ENCODE results near the gene WNT9A. TPM values are rescaled to one million over a fixed set of nuclear protein-coding genes. Genes with fewer than 3 reads are reported as not detected.
A peak's percentile ranks its signal among the peaks of the same experiment; 100 is the strongest.

Gene WNT9A
- total RNA-seq, 2 experiments from 2014 or later = not detected

GRCh38 chr1:227946624-227947385 lies 927 bp downstream of the WNT9A start:
- peaks cover 2% of the 10 kb centered on the region for H3K4me1 Mint-ChIP-seq
- peak overlapping the region; percentile 59 for H3K4me3 Mint-ChIP-seq

DNA sequence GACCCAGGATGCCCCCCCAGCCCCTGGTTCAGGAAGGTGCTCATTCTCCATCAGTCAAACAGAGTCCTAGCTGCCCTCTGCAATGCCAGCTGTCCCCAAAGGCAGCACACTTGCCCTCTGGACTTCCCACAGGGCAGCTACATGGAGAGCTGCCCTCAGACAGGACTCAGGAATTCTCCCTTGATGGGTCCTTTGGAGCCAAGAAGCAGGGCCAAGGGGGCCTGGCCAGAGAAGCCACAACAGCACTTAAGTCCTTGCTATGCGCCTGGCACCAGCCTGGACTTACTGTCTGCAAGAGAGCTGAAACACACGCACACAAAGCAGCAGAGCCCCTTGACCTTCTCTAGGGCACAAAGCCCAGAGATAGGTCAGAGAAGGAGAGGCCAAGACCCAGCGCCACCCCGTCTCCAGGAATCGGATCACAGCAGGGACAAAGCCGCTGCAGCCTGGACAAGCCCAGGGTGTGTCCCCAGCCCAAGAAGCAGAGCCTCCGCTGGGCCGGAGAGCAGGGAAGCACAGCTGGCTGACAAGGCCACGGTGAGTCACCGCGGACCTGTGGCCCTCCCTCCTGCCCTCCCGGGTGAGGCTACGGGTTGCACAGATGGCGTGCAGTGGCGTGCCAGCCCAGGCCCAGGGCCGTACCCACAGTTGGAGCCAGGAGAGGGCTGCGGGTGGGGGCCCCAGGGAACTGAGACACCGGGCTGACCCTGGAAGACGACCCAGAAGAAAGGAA lies 1.7 kb downstream of the WNT9A start:
- Mint-ChIP-seq H3K9me3 (no peaks in the 10 kb centered on the region), H3K27me3 (peaks cover 14% of the 10 kb centered on the region), H3K36me3 (no peaks in the 10 kb centered on the region), H3K4me3 (peak overlapping the region; percentile 29), H3K27ac (no peak overlapping the region), H3K4me1 (peaks cover 2% of the 10 kb centered on the region)
- no peak for DNase-seq

More at GRCh38 chr1:227946624-227947385, 927 bp downstream of the WNT9A start:
- Mint-ChIP-seq H3K27ac (no peak overlapping the region), H3K9me3 (no peaks in the 10 kb centered on the region), H3K27me3 (peaks cover 14% of the 10 kb centered on the region), H3K36me3 (no peaks in the 10 kb centered on the region)
- DNase-seq = peak; percentile 63

DNA sequence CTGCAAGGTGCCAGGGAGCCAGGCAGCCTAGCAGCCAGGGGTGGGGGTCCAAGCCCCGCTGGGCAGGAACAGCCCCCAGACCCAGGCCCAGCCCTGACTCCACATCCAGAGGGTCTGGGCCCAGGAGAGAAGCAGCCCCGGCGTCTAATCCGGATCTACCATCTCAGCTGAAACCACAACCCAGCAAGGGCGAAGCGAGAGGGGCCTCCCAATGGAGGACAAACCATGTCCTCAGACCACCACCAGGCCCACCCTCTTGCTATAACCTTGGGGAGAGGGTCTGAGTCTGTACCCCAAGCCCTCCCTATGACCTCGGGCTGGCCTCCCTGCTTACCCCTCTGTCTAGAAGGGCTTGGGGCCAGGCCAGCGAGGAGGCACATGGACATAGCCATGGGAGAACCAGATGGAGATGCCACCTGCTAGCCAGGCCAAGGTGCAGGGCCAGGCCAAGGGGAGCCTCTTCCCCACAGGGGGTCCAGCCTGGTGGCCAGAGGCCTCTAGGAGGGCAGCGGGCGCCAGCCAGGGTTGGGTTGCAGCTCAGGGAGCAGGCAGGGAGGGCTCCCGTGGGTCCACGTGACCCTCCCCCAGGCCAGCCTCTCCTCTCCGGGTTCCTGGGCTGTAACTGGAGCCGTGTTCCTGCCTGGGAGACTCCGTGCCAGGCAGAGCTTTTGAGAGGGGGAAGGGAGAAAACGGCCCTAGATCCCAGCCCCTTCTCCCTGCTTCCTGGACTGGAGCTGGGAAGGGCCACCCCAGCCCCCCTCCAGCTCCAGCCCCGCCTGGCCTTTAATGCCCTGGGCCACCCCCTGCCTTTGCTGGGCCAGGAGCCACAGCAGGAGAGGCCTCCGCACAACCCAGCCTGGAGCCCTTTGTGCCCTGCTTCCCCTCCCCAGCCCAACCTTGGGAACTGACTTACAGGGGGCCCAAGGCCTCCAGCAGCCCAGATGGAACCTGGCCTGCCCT lies 2.5 kb downstream of the WNT9A start:
- H3K4me1 Mint-ChIP-seq = peaks cover 2% of the 10 kb centered on the region
- no peak for DNase-seq
- H3K4me3 Mint-ChIP-seq = no peak overlapping the region

DNA sequence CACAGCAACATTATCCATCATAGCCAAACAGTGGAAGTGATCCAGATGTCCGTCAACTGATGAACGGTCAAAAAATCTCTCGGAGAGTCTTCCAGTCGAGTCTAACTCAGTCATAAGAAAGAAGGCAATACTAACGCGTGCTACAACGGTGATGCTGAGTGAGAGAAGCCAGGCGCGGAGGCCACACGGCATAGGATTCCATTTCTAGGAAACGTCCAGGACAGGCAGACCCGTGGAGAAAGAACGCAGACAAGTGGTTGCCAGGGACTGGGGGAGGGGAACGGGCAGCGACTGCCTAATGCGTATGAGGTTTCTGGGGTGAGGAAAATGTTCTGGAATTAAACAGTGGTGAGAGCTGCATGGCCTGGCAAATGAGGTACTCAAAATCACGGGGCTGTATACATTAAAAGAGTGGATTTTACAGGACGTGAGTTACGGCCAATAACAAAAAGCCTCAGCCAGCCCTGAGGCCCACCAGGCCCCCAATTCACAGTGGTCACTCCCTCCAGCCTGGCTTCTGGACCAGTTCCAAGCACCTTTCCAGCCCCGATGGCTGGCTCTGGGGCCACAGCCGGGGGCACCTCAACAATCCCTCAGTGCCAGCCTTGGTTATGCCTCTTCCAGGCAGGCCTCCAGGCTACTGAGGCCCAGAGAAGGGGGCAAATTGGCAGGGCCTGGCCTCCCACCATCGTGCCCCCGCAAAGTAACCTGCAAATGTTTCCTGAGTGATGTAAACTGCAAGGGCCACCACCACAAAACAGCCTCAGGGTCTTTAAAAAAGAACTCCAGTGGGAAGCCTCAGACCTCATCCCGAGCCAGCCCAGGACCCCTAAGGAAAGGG lies 3.4 kb downstream of the WNT9A start:
- H3K27ac Mint-ChIP-seq = no peak overlapping the region
- peaks cover 2% of the 10 kb centered on the region for H3K4me1 Mint-ChIP-seq
- no peak for DNase-seq
- no peak overlapping the region for H3K4me3 Mint-ChIP-seq
- H3K27me3 Mint-ChIP-seq = peaks cover 14% of the 10 kb centered on the region
- no peaks in the 10 kb centered on the region for H3K36me3 Mint-ChIP-seq
- H3K9me3 Mint-ChIP-seq = no peaks in the 10 kb centered on the region

More for the DNA sequence above, 2.5 kb downstream of the WNT9A start:
- Mint-ChIP-seq H3K27me3 (peaks cover 14% of the 10 kb centered on the region), H3K9me3 (no peaks in the 10 kb centered on the region), H3K36me3 (no peaks in the 10 kb centered on the region), H3K27ac (no peak overlapping the region)

GRCh38 chr1:227943381-227944089 lies 4.2 kb downstream of the WNT9A start:
- Mint-ChIP-seq H3K4me1 (peaks cover 2% of the 10 kb centered on the region), H3K27me3 (peaks cover 7% of the 10 kb centered on the region), H3K36me3 (no peaks in the 10 kb centered on the region), H3K9me3 (no peaks in the 10 kb centered on the region), H3K27ac (no peak overlapping the region), H3K4me3 (no peak overlapping the region)
- no peak for DNase-seq

- peaks cover 2% of the 10 kb centered on the region for H3K4me1 Mint-ChIP-seq
- DNase-seq = no peak
- H3K4me3 Mint-ChIP-seq = no peak overlapping the region
- H3K27me3 Mint-ChIP-seq = peaks cover 4% of the 10 kb centered on the region
- no peaks in the 10 kb centered on the region for H3K9me3 Mint-ChIP-seq
- H3K36me3 Mint-ChIP-seq = no peaks in the 10 kb centered on the region
- no peak overlapping the region for H3K27ac Mint-ChIP-seq
These were observed 4.9 kb downstream of the WNT9A start for GRCh38 chr1:227942716-227943261.

DNA sequence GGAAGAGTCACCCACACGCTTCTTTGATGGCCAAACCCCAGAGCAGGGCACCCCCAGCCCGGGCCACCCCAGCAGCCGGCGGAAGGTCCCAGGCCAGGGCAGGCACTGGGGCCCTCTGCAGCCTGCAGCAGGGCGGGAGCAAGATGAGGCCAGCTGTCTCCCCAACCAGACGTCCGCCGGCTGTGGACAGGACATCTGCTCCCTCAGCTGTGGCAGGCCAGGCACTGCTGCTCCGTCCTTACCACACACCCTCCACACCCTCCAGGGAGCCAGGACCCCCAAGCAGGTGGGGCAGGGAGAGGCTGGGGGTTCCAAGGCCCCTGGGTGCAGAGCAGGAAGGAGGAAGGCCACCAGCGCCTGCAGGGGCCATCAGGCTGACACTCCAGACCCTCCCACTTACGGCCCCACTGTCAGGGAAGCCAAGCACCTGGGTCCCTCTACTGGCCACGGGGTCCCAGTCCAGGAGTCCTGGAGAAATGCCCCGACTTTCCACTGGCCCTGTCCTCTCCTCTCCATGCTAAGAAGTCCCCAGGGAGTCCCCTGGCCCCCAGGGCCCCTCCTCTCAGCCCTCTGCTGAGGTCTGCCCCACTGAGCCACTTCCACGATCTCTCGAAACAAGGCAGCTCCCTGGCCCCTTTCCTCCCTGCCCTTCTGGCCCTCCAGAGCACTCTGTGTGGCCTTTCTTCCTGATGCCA lies 5.6 kb downstream of the WNT9A start:
- no peak for DNase-seq
- no peaks in the 10 kb centered on the region for H3K9me3 Mint-ChIP-seq
- H3K4me1 Mint-ChIP-seq = peaks cover 1% of the 10 kb centered on the region

GRCh38 chr1:227941509-227942020 lies 6.2 kb downstream of the WNT9A start:
- Mint-ChIP-seq H3K36me3 (no peaks in the 10 kb centered on the region), H3K27me3 (no peaks in the 10 kb centered on the region), H3K27ac (no peak overlapping the region), H3K4me3 (no peak overlapping the region), H3K4me1 (no peaks in the 10 kb centered on the region), H3K9me3 (no peaks in the 10 kb centered on the region)
- DNase-seq = no peak

More for the DNA sequence above, 5.6 kb downstream of the WNT9A start:
- H3K4me3 Mint-ChIP-seq = no peak overlapping the region
- peaks cover 2% of the 10 kb centered on the region for H3K27me3 Mint-ChIP-seq
- H3K36me3 Mint-ChIP-seq = no peaks in the 10 kb centered on the region
- H3K27ac Mint-ChIP-seq = no peak overlapping the region

DNA sequence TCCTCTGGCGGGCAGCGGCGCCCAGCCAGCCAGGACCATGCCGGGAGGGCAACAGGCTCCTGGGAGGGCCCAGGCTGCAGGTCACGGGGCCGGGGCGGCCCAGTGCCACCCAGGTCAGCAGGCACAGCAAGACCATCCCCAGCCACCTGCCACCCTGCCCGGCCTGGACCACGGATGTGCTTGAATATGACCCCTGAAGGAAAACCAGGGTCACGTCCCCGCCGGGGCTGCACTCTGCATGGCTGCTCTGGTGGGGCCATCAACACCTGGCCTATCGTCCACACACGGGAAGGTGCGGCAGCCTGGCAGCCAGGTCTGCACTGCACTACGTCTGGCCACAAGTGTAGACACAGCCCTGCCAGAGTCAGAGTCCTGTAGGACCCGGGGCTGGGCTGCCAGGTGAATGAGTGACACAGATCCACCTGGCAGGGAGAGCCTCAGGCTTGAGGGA lies 6.9 kb downstream of the WNT9A start:
- H3K4me1 Mint-ChIP-seq = no peaks in the 10 kb centered on the region
- no peaks in the 10 kb centered on the region for H3K27me3 Mint-ChIP-seq
- H3K36me3 Mint-ChIP-seq = no peaks in the 10 kb centered on the region
- H3K4me3 Mint-ChIP-seq = no peak overlapping the region
- no peak for DNase-seq
- H3K27ac Mint-ChIP-seq = no peak overlapping the region
- no peaks in the 10 kb centered on the region for H3K9me3 Mint-ChIP-seq

- Mint-ChIP-seq H3K27me3 (no peaks in the 10 kb centered on the region), H3K4me1 (no peaks in the 10 kb centered on the region)
- no peak for DNase-seq
These were observed 7.7 kb downstream of the WNT9A start for GRCh38 chr1:227939791-227940771.

GRCh38 chr1:227938911-227939790 lies 8.6 kb downstream of the WNT9A start:
- DNase-seq = no peak
- H3K4me3 Mint-ChIP-seq = no peak overlapping the region
- peaks cover 15% of the 10 kb centered on the region for H3K9me3 Mint-ChIP-seq
- no peaks in the 10 kb centered on the region for H3K27me3 Mint-ChIP-seq
- peaks cover 2% of the 10 kb centered on the region for H3K36me3 Mint-ChIP-seq
- H3K4me1 Mint-ChIP-seq = peaks cover 3% of the 10 kb centered on the region
- no peak overlapping the region for H3K27ac Mint-ChIP-seq

More at GRCh38 chr1:227939791-227940771, 7.7 kb downstream of the WNT9A start:
- H3K9me3 Mint-ChIP-seq = peaks cover 6% of the 10 kb centered on the region
- no peak overlapping the region for H3K27ac Mint-ChIP-seq
- H3K4me3 Mint-ChIP-seq = no peak overlapping the region
- no peaks in the 10 kb centered on the region for H3K36me3 Mint-ChIP-seq
